K562 (cell line): ENCODE results near the gene PAQR6. TPM values are rescaled to one million over a fixed set of nuclear protein-coding genes. Genes with fewer than 3 reads are reported as not detected.

ENCODE experiments used
- ATAC-seq: fragments of 200-7000 bp; cut with Tn5 transposase; 3 replicates; pipeline ENCODE4 v1.9.1; 2020; ENCODE audit warnings: moderate library complexity
- Bru-seq: library from RNA; stranded (reverse); fragments of 400-500 nt; gene quantifications from one replicate; lab custom pipeline; 2021; lab: Mats Ljungman, UMichigan
- BruChase-seq, 2 experiments: library from RNA; stranded (reverse); fragments of 400-500 nt; gene quantifications; one replicate each; lab custom pipeline; 2021; lab: Mats Ljungman, UMichigan
- BruUV-seq: library from RNA; stranded (reverse); fragments of 400-500 nt; replicated peaks from 2 replicates; lab custom pipeline; 2021; lab: Mats Ljungman, UMichigan
- CTCF ChIA-PET: fragments of 300-600 bp; formaldehyde crosslinking; extraction: SDS; loops from one replicate; lab custom pipeline; 2021; ENCODE audit warnings: low intra/inter-chr PET ratio; lab: Yijun Ruan, JAX
- POLR2A ChIA-PET: fragments of 300-600, 350-650 bp; sonication (Branson Sonifier 250); formaldehyde crosslinking; extraction: SDS; loops from one replicate; lab custom pipeline; 2021; ENCODE audit warnings: antibody characterized with exemption, inconsistent platforms; lab: Yijun Ruan, JAX
- DNase-seq, 4 experiments: peaks; one replicate each; pipeline versions ENCODE4 v3.0.0 to v3.0.0-alpha.2; 2011 to 2018; ENCODE audit warnings: low spot score in 3 of 4, mixed read lengths in 3 of 4; ENCODE audit errors: extremely low read depth in 1 of 4
- FAIRE-seq: peaks from 2 replicates; lab custom pipeline; 2011; peaks lifted over from hg19 to GRCh38; lab: Jason Lieb, UNC
- H2AFZ ChIP-seq: 2 replicates; pipeline ENCODE4 v1.6.0; 2011; ENCODE audit warnings: low read depth, low read length, control low read depth, inconsistent platforms
- H3K27ac ChIP-seq: fragments of 200-600 bp; 3 replicates; pipeline ENCODE4 v1.8.0; 2011; ENCODE audit warnings: low read depth, mild to moderate bottlenecking, control low read depth, inconsistent platforms, low read length, moderate library complexity, mixed read lengths; ENCODE audit errors: extremely low read depth
- H3K27me3 ChIP-seq, 2 experiments: fragments of 300-600 bp in 1 of 2; 2 replicates in 1 of 2; 3 replicates in 1 of 2; pipeline versions ENCODE4 v1.6.0 to v1.8.0; 2011; ENCODE audit warnings: inconsistent platforms in 2 of 2, low read length in 2 of 2, mild to moderate bottlenecking in 1 of 2, mixed read lengths in 1 of 2, moderate library complexity in 1 of 2; ENCODE audit not compliant: control insufficient read depth in 2 of 2, insufficient read depth in 2 of 2
- H3K36me3 ChIP-seq: fragments of 300-600 bp; 3 replicates; pipeline ENCODE4 v1.8.0; 2011; ENCODE audit warnings: mild to moderate bottlenecking, low read length, inconsistent platforms; ENCODE audit not compliant: control insufficient read depth, insufficient read depth
- H3K4me1 ChIP-seq, 2 experiments: fragments of 200-600 bp in 1 of 2; replicated peaks in 1 of 2; 2 replicates in 1 of 2; 3 replicates in 1 of 2; pipeline versions ENCODE4 v1.5.1 to v1.8.0; 2011; ENCODE audit warnings: inconsistent platforms in 2 of 2, low read length in 2 of 2, mild to moderate bottlenecking in 1 of 2, mixed read lengths in 1 of 2, moderate library complexity in 1 of 2; ENCODE audit not compliant: control insufficient read depth in 2 of 2, insufficient read depth in 2 of 2
- H3K4me2 ChIP-seq: 2 replicates; pipeline ENCODE4 v1.6.1; 2011; ENCODE audit warnings: low read length, control low read depth, inconsistent platforms, mixed read lengths; ENCODE audit not compliant: insufficient read depth
- H3K4me3 ChIP-seq: fragments of 200-600 bp; sonication (generic), shearing (Covaris generic); 2 replicates; pipeline ENCODE4 v1.5.1; 2016; ENCODE audit warnings: control low read depth, inconsistent platforms
- H3K79me2 ChIP-seq: fragments of 200-600 bp; 3 replicates; pipeline ENCODE4 v1.8.0; 2011; ENCODE audit warnings: low read length, inconsistent platforms; ENCODE audit not compliant: control insufficient read depth, insufficient read depth
- H3K9ac ChIP-seq, 2 experiments: 2 replicates each; pipeline versions ENCODE4 v1.6.0 to v1.6.1; 2011; ENCODE audit warnings: low read depth in 2 of 2, low read length in 2 of 2, control low read depth in 1 of 2, inconsistent platforms in 1 of 2, mild to moderate bottlenecking in 1 of 2, mixed read lengths in 1 of 2; ENCODE audit not compliant: insufficient read depth in 1 of 2
- H3K9me1 ChIP-seq: one replicate; pipeline ENCODE4 v1.6.0; 2011; ENCODE audit warnings: inconsistent platforms, mild to moderate bottlenecking, low read length, moderate library complexity; ENCODE audit not compliant: control insufficient read depth, insufficient read depth
- H3K9me3 ChIP-seq: replicated peaks from 2 replicates; pipeline ENCODE4 v1.5.1; 2011; ENCODE audit warnings: low read depth, low read length, inconsistent platforms; ENCODE audit not compliant: control insufficient read depth, insufficient read depth
- H4K20me1 ChIP-seq: replicated peaks from 2 replicates; pipeline ENCODE4 v1.6.1; 2011; ENCODE audit warnings: low read length, inconsistent platforms, mixed read lengths; ENCODE audit not compliant: control insufficient read depth, insufficient read depth
- HMGN3 ChIP-seq: IDR thresholded peaks from 2 replicates; pipeline ENCODE4 v1.6.1; 2011; ENCODE audit warnings: borderline replicate concordance, low read depth, mild to moderate bottlenecking, mixed read lengths, low read length; ENCODE audit not compliant: insufficient read length; ENCODE audit errors: extremely low read depth
- HNRNPL ChIP-seq: fragments of 200-400 bp; formaldehyde crosslinking; IDR thresholded peaks from 2 replicates; pipeline ENCODE4 v1.6.1; 2017; ENCODE audit warnings: low read depth, mild to moderate bottlenecking, low read length
- HOXB6 ChIP-seq: fragments of 250-450 bp; sonication (Bioruptor Pico); IDR thresholded peaks from 2 replicates; pipeline ENCODE4 v1.5.1; 2022; ENCODE audit warnings: mild to moderate bottlenecking, borderline replicate concordance
- POLR2AphosphoS2 ChIP-seq: IDR thresholded peaks from 2 replicates; pipeline ENCODE4 v1.6.1; 2012; ENCODE audit warnings: low read length, improper control_type of control experiment
- POLR2B ChIP-seq: fragments of 450-650 bp; IDR thresholded peaks from 2 replicates; pipeline ENCODE4 v1.6.1; 2018; ENCODE audit warnings: low read depth; ENCODE audit not compliant: partially characterized antibody
- POLR2G ChIP-seq: fragments of 200-400 bp; formaldehyde crosslinking; IDR thresholded peaks from 2 replicates; pipeline ENCODE4 v1.6.1; 2017; ENCODE audit warnings: low read depth, mild to moderate bottlenecking, antibody characterized with exemption, low read length, moderate library complexity
- RBM22 ChIP-seq: fragments of 200-400 bp; formaldehyde crosslinking; IDR thresholded peaks from 2 replicates; pipeline ENCODE4 v1.6.1; 2018; ENCODE audit warnings: low read length, low read depth; ENCODE audit not compliant: poor library complexity, severe bottlenecking
- RFX1 ChIP-seq: fragments of 450-650 bp; IDR thresholded peaks from 2 replicates; pipeline ENCODE4 v1.6.1; 2016; ENCODE audit warnings: mild to moderate bottlenecking, moderate library complexity
- SMARCB1 ChIP-seq: IDR thresholded peaks from 2 replicates; pipeline ENCODE4 v1.6.1; 2011; ENCODE audit warnings: improper control_type of control experiment, low read depth; ENCODE audit not compliant: insufficient read length
- ZNF146 ChIP-seq: IDR thresholded peaks from one replicate; pipeline ENCODE4 v1.6.1; 2018; ENCODE audit warnings: missing compliant biosample characterization; ENCODE audit not compliant: unreplicated experiment
- ZNF23 ChIP-seq: fragments of 250-450 bp; sonication (Bioruptor Pico); IDR thresholded peaks from 2 replicates; pipeline ENCODE4 v1.4.0; 2020; ENCODE audit warnings: mild to moderate bottlenecking
- WGBS: fragments of 100-300 bp; shearing (Covaris generic); methylation state at CpG from one replicate; pipeline ENCODE4 v1.1.6; 2016; ENCODE audit warnings: low coverage, mixed read lengths; ENCODE audit not compliant: insufficient coverage; ENCODE audit errors: missing lambda C conversion rate; 5-methylcytosine and 5-hydroxymethylcytosine counted together
- in situ Hi-C: fragments of 300-500 bp; cut with MboI; formaldehyde crosslinking; loops from 4 replicates; pipeline ENCODE4 v1.15.0; 2018; ENCODE audit warnings: inconsistent platforms, mixed read lengths
- intact Hi-C: fragments of 100-400 bp; cut with micrococcal nuclease; formaldehyde crosslinking; loops from 2 replicates; pipeline ENCODE4 v1.14.2; 2022
- long read RNA-seq, 3 experiments: library from polyadenylated mRNA in 2 of 3; library from RNA in 1 of 3; unstranded in 2 of 3; stranded (forward) in 1 of 3; transcript quantifications; one replicate each; pipeline ENCODE4 v2.0.0, GENCODE V29; 2019 to 2022
- polyA minus RNA-seq, 3 experiments: library from RNA; depleted of rRNA, polyadenylated mRNA; stranded (reverse); fragments of >200 nt; gene quantifications; 2 replicates each; pipeline ENCODE4 v1.2.3, GENCODE V29; 2011
- polyA plus RNA-seq, 8 experiments: library from polyadenylated mRNA; depleted of rRNA in 4 of 8; stranded (reverse) in 5 of 8; unstranded in 3 of 8; fragments of >200 nt; fragmentation: Nextera tagmentation in 2 of 8; fragmentation: Illumina TruSeq in 1 of 8; extraction: Ambion mirVana in 2 of 8; extraction: Trizol in 1 of 8; gene quantifications; 2 replicates each; pipeline versions ENCODE4 v1.2.1 to v1.2.3, GENCODE V29; 2011 to 2014; ENCODE audit warnings: inconsistent platforms in 1 of 8, missing spikeins in 1 of 8
- total RNA-seq, 7 experiments: library from RNA; depleted of rRNA in 6 of 7; stranded (reverse); fragments of >200 nt in 6 of 7; fragmentation: Illumina TruSeq in 2 of 7; extraction: Trizol in 2 of 7; gene quantifications; 2 replicates each; pipeline versions ENCODE4 v1.2.1 to v1.2.3, GENCODE V29; 2011 to 2021; ENCODE audit warnings: low replicate concordance in 1 of 7
- TF ChIP-seq, protein P1 (sequence below): fragments of 150-350 bp; IDR thresholded peaks from 2 replicates; pipeline ENCODE4 v1.6.1; 2014; ENCODE audit warnings: low read depth, mild to moderate bottlenecking, low read length, borderline replicate concordance

Gene PAQR6, protein sequence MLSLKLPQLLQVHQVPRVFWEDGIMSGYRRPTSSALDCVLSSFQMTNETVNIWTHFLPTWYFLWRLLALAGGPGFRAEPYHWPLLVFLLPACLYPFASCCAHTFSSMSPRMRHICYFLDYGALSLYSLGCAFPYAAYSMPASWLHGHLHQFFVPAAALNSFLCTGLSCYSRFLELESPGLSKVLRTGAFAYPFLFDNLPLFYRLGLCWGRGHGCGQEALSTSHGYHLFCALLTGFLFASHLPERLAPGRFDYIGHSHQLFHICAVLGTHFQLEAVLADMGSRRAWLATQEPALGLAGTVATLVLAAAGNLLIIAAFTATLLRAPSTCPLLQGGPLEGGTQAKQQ
- 2.9 and 5.5 TPM in 2 replicates for total RNA-seq (2011; cell fraction: chromatin; rRNA removed; ENCODE audit: low replicate concordance)
- total RNA-seq (2011; cell fraction: nucleolus; rRNA removed) = 3.5 and 4.3 TPM in 2 replicates
- 2.9 and 3.6 TPM in 2 replicates for total RNA-seq (2011; cell fraction: nucleoplasm; rRNA removed)
- total RNA-seq (2014; rRNA removed) = 0.86 TPM in 2 replicates
- 0.32 and 0.62 TPM in 2 replicates for total RNA-seq (2014; rRNA removed; fragmentation: Illumina TruSeq; extraction: Trizol)
- 0.64 and 0.72 TPM in 2 replicates for total RNA-seq (2015; rRNA removed; fragmentation: Illumina TruSeq; extraction: Trizol)
- 1.0 and 1.2 TPM in 2 replicates for total RNA-seq (2021)
- 0.52 and 1.4 TPM in 2 replicates for polyA plus RNA-seq (2011; rRNA removed)
- 1.2 and 1.3 TPM in 2 replicates for polyA plus RNA-seq (2011; cell fraction: cytosol; rRNA removed)
- polyA plus RNA-seq (2011; cell fraction: nucleus; rRNA removed) = 10.9 and 15.4 TPM in 2 replicates
- polyA plus RNA-seq (2012) = 1.6 and 4.4 TPM in 2 replicates
- polyA plus RNA-seq (2014; fragmentation: Illumina TruSeq; extraction: Trizol) = 0.59 and 0.73 TPM in 2 replicates
- polyA plus RNA-seq (2014; fragmentation: Nextera tagmentation; extraction: Ambion mirVana) = under 1 TPM; 0.07 to 0.23 TPM
- polyA plus RNA-seq (2014; rRNA removed) = 1.3 and 1.8 TPM in 2 replicates
- polyA minus RNA-seq (2011; rRNA and poly(A)+ RNA removed) = not detected in 2 replicates
- not detected in 2 replicates for polyA minus RNA-seq (2011; cell fraction: cytosol; rRNA and poly(A)+ RNA removed)
- polyA minus RNA-seq (2011; cell fraction: nucleus; rRNA and poly(A)+ RNA removed) = 0.67 and 1.00 TPM in 2 replicates
- percentile 45 among the genes with signal in this experiment for Bru-seq, nascent RNA
- BruChase-seq, experiment 1, labeled RNA remaining after a 2-hour chase = percentile 54 among the genes with signal in this experiment
- percentile 53 among the genes with signal in this experiment for BruChase-seq, experiment 2, labeled RNA remaining after a 6-hour chase
- long read RNA-seq, experiment 1, partial matches to known transcripts = 2 of 5 reads
- long read RNA-seq, experiment 1, other reads (novel, unspliced or antisense) = 3 of 5 reads
- long read RNA-seq, experiment 2, partial matches to known transcripts = 0 of 2 reads
- long read RNA-seq, experiment 2, other reads (novel, unspliced or antisense) = 2 of 2 reads
- long read RNA-seq, experiment 3 = 0 reads

DNA sequence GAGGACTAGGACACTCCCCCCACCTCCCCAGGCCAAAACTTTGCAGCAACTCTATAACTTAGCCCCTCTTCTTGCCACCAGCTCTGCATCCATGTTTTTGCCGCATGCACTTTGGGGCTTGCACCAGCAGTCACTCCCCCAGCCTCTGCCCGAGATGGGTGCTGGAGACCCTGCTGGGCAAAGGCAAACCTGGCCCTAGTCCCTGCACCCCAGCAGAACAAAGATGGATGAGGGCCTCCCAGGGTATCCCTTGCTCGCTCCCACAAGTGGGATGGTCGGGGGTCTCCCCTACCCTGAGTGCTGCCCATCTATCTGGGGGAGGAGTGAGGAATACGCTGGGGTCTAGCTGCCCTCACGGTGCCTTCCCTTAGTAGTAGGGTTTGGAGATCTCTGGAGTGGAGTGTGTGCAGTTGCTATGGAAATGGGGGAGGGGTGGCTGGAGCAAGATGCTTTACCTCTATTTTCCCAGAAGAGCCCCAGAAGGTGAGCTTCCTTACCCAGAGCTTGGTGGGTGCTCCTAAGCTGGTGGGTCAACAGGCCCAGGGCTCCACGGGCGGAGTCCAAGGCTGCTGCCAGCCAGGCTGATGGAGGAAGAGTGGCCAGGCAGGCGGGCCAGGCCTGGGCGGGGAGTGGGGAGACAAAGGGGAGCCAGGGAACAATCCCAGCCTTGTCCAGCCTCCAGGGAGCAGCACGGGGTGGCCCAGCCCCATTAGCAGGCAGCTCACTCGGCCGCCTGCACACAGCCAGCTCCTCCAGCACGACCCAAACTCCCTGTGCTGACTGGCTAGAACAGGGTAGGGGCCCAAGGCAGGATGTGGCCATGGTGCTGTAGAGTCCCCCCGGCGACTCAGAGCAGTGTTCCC lies at the start of gene PAQR6:
Gene PAQR6, minus strand, starts transcription at position 597 of the 863 bp plus-strand sequence. CDS start 1,325 bp downstream, outside the sequence.
- no TSS peak for BruUV-seq
- intact Hi-C loops (no loop called here), in situ Hi-C loops (no loop called here)
- DNase-seq (no peak), ATAC-seq (peak; percentile 38), FAIRE-seq (no peak)
- Histone ChIP-seq H3K9me3 (no peaks in the 10 kb centered on the region), H3K27me3 (no peaks in the 10 kb centered on the region), H3K36me3 (peaks cover 38% of the 10 kb centered on the region; the same call in 2 of the 3 replicates), H4K20me1 (no peaks in the 10 kb centered on the region), H3K27ac (no peak within 1 kb of the TSS), H2AFZ (no peak within 1 kb of the TSS), H3K79me2 (no peaks in the 10 kb centered on the region), H3K4me1 (peaks cover 0 to 48% of the 10 kb centered on the region in 2 experiments; a peak in 3 of 5 replicates), H3K9ac (peak within 1 kb of the TSS in 1 of 2 experiments; percentile 83; a peak in 2 of 4 replicates), H3K4me2 (no peak within 1 kb of the TSS), H3K9me1 (no peaks in the 10 kb centered on the region), H3K4me3 (no peak within 1 kb of the TSS)
- ChIA-PET CTCF (no interaction called here), POLR2A (interaction anchor here (0.6 to 2.1 kb wide), 10 partner anchors 9 to 155 kb away, joined by 3 to 7 read pairs (median 4); partner anchors contain the start of genes PMF1 and SMG5)
- 57% methylated on average over 14 of the region's 16 CpGs for WGBS
- peak; percentile 58; the same call in 1 of the 2 replicates for TF ChIP-seq RFX1
- TF ChIP-seq POLR2B = peak; percentile 5
- TF ChIP-seq HOXB6 = no peak
- no peak for TF ChIP-seq SMARCB1
- peak; percentile 38; the same call in 1 of the 2 replicates for TF ChIP-seq POLR2AphosphoS2
- TF ChIP-seq, protein P1, sequence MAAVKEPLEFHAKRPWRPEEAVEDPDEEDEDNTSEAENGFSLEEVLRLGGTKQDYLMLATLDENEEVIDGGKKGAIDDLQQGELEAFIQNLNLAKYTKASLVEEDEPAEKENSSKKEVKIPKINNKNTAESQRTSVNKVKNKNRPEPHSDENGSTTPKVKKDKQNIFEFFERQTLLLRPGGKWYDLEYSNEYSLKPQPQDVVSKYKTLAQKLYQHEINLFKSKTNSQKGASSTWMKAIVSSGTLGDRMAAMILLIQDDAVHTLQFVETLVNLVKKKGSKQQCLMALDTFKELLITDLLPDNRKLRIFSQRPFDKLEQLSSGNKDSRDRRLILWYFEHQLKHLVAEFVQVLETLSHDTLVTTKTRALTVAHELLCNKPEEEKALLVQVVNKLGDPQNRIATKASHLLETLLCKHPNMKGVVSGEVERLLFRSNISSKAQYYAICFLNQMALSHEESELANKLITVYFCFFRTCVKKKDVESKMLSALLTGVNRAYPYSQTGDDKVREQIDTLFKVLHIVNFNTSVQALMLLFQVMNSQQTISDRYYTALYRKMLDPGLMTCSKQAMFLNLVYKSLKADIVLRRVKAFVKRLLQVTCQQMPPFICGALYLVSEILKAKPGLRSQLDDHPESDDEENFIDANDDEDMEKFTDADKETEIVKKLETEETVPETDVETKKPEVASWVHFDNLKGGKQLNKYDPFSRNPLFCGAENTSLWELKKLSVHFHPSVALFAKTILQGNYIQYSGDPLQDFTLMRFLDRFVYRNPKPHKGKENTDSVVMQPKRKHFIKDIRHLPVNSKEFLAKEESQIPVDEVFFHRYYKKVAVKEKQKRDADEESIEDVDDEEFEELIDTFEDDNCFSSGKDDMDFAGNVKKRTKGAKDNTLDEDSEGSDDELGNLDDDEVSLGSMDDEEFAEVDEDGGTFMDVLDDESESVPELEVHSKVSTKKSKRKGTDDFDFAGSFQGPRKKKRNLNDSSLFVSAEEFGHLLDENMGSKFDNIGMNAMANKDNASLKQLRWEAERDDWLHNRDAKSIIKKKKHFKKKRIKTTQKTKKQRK = no peak
- TF ChIP-seq HMGN3 = no peak
- peak; percentile 35 for TF ChIP-seq RBM22
- TF ChIP-seq ZNF23 (CRISPR knock-in tag) = no peak
- no peak for TF ChIP-seq ZNF146 (CRISPR knock-in tag)
- TF ChIP-seq POLR2G = peak; percentile 56
- no peak for TF ChIP-seq HNRNPL
